Measurements from ENCODE around the gene OLFML3. TPM values are rescaled to one million over a fixed set of nuclear protein-coding genes. Genes with fewer than 3 reads are reported as not detected.

Gene OLFML3
- total RNA-seq, 2 donors from 2014 or later = 15.8 to 25.1 TPM

GRCh38 chr1:113949007-113949406 is 30.3 kb upstream of the OLFML3 start:
- H3K27ac ChIP-seq = no peak overlapping the region
- TF ChIP-seq CTCF (IDR thresholded peaks at IDR 0.05) = peak in 1 of 4 experiments; percentile 23
- TF ChIP-seq POLR2AphosphoS5 (IDR thresholded peaks at IDR 0.05) = no peak
- H3K9me3 ChIP-seq = no peaks in the 10 kb centered on the region
- no peak overlapping the region for H3K4me3 ChIP-seq
- H3K27me3 ChIP-seq (replicated peaks; ENCODE audit: insufficient read depth) = no peaks in the 10 kb centered on the region
- DNase-seq (ENCODE audit: low spot score) = no peak
- 81% methylated on average over 5 of the region's 5 CpGs for WGBS
- H3K36me3 ChIP-seq = no peaks in the 10 kb centered on the region
- H3K4me1 ChIP-seq (replicated peaks) = peaks cover 3% of the 10 kb centered on the region
- intact Hi-C loops (cut with DNase I) = no loop called here

- no peak for DNase-seq (ENCODE audit: low spot score)
- intact Hi-C loops (cut with DNase I) = no loop called here
- H3K9me3 ChIP-seq = no peaks in the 10 kb centered on the region
- no peak overlapping the region for H3K4me3 ChIP-seq
- 100% methylated on average over 1 of the region's 1 CpG for WGBS
- H3K27me3 ChIP-seq (replicated peaks; ENCODE audit: insufficient read depth) = no peaks in the 10 kb centered on the region
- TF ChIP-seq POLR2A (IDR thresholded peaks at IDR 0.05) = no peak
- no peak overlapping the region for H3K27ac ChIP-seq
- H3K36me3 ChIP-seq = no peaks in the 10 kb centered on the region
- H3K4me1 ChIP-seq (replicated peaks) = peaks cover 3% of the 10 kb centered on the region
These were observed 28.4 kb upstream of the OLFML3 start for GRCh38 chr1:113950908-113951307.

GRCh38 chr1:113951719-113952118 is 27.6 kb upstream of the OLFML3 start:
- Histone ChIP-seq H3K9me3 (no peaks in the 10 kb centered on the region), H3K36me3 (no peaks in the 10 kb centered on the region), H3K4me1 (replicated peaks) (peaks cover 2% of the 10 kb centered on the region), H3K4me3 (no peak overlapping the region), H3K27me3 (replicated peaks; ENCODE audit: insufficient read depth) (no peaks in the 10 kb centered on the region), H3K27ac (no peak overlapping the region)
- 100% methylated on average over 2 of the region's 2 CpGs for WGBS
- intact Hi-C loops (cut with DNase I) = no loop called here
- DNase-seq (ENCODE audit: low spot score) = no peak
- TF ChIP-seq POLR2A (IDR thresholded peaks at IDR 0.05) = no peak
- no peak for TF ChIP-seq POLR2AphosphoS5 (IDR thresholded peaks at IDR 0.05)
- TF ChIP-seq CTCF (IDR thresholded peaks at IDR 0.05) = no peak

- H3K36me3 ChIP-seq = no peaks in the 10 kb centered on the region
- no peaks in the 10 kb centered on the region for H3K9me3 ChIP-seq
- DNase-seq (ENCODE audit: low spot score) = no peak
- no peaks in the 10 kb centered on the region for H3K27me3 ChIP-seq (replicated peaks; ENCODE audit: insufficient read depth)
- H3K27ac ChIP-seq = no peak overlapping the region
- TF ChIP-seq POLR2A (IDR thresholded peaks at IDR 0.05) (no peak), CTCF (IDR thresholded peaks at IDR 0.05) (no peak), POLR2AphosphoS5 (IDR thresholded peaks at IDR 0.05) (no peak)
- WGBS = 78% methylated on average over 1 of the region's 1 CpG
- H3K4me3 ChIP-seq = no peak overlapping the region
- intact Hi-C loops (cut with DNase I) = no loop called here
- H3K4me1 ChIP-seq (replicated peaks) = no peaks in the 10 kb centered on the region
These were observed 21.3 kb upstream of the OLFML3 start for GRCh38 chr1:113957984-113958383.

GRCh38 chr1:113958691-113959090 is 20.6 kb upstream of the OLFML3 start:
- WGBS = 93% methylated on average over 1 of the region's 1 CpG
- no peak overlapping the region for H3K27ac ChIP-seq
- no peaks in the 10 kb centered on the region for H3K36me3 ChIP-seq

More at GRCh38 chr1:113958691-113959090, 20.6 kb upstream of the OLFML3 start:
- no peak for TF ChIP-seq POLR2A (IDR thresholded peaks at IDR 0.05)
- TF ChIP-seq CTCF (IDR thresholded peaks at IDR 0.05) = no peak
- no peak for TF ChIP-seq POLR2AphosphoS5 (IDR thresholded peaks at IDR 0.05)
- intact Hi-C loops (cut with DNase I) = no loop called here
- Histone ChIP-seq H3K4me1 (replicated peaks) (no peaks in the 10 kb centered on the region), H3K27me3 (replicated peaks; ENCODE audit: insufficient read depth) (no peaks in the 10 kb centered on the region), H3K4me3 (no peak overlapping the region), H3K9me3 (no peaks in the 10 kb centered on the region)
- no peak for DNase-seq (ENCODE audit: low spot score)
